Measurements from ENCODE around the gene LAPTM5.
A peak's percentile ranks its signal among the peaks of the same experiment; 100 is the strongest.

Gene LAPTM5

DNA sequence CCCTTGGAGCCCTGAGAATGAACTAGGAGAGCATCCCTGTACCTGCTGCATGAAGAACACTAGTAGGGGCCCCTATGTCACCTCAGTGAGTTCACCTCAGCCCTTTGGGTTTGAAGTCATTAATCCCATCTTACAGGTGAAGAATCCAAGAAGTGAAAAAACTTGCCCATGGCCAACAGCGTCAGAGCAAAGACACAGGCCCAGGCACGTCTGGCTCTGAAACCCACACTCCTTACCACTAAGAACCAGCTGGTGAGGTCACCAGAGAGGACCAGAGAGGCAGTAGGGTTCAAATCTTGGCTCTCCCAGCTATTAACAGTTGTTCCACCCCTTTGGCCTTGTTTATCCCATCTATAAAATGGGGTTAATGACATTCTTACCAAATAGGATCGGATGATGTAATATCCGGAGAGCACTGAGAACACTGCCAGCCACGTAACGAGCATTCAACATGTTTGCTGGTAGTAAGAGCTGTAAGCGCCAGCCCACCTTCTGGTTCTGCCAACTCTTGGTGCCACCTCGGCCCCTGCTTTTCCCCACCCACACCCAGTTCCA lies 43.0 kb downstream of the LAPTM5 start:
- no peak for DNase-seq (ENCODE audit: low spot score)

DNA sequence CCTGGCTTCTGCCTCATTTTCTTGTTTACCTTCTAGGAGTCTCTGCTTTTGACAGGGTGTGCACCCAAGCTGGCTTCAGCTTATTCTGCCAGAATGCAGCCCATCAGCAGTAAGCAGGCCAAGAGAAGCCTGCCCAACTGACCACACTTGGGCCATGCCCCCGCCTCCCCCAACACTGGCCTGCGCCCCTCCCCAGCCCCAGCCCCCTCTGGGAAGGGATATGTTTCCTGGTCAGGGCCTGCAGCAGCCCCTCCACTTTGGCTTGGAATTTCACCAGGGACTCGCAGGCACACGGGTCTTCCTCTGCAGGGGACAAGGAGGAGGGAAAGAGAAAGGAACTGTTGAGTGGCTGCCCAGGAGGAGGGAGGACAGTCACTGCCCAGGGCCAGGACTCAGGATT lies 43.5 kb downstream of the LAPTM5 start:
- no peak for DNase-seq (ENCODE audit: low spot score)

DNA sequence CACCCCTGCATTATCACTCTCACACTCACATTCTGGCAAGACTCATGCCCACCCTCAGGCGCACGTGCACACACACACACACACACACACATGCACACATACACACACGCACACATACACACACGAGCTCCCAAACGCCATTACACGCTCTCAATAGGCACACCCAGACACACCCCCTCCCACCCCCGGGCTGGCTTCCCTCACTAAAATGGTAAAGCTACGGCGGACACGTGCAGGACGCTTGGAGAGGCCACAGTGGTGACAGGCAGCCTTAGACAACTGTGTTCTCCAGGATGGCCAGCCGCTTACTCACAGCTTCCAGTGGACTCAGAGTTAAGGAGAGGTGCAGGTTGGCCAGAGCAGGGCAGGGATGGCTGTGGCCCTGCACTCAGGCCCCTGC lies 44.3 kb downstream of the LAPTM5 start:
- DNase-seq (ENCODE audit: low spot score): no peak

DNA sequence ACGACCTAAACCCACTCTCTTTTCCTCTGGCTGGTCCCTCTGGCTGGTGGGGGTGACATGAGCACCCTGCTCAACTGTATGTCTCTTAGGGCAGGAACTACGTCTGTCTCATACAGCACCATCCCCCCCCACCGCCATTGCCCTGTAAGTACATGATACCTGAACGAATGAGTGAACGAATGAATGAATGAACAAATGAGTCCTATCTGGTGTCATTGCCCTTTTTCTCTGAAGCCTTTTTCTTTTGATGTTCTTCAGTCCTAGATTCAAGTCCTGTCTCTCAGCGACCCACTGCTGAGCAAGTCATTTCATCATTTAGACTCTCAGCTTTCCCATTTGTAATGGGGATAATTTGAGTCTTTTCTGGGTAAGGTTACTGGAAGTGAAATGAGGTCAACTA lies 45.0 kb downstream of the LAPTM5 start:
- DNase-seq (ENCODE audit: low spot score): no peak

DNA sequence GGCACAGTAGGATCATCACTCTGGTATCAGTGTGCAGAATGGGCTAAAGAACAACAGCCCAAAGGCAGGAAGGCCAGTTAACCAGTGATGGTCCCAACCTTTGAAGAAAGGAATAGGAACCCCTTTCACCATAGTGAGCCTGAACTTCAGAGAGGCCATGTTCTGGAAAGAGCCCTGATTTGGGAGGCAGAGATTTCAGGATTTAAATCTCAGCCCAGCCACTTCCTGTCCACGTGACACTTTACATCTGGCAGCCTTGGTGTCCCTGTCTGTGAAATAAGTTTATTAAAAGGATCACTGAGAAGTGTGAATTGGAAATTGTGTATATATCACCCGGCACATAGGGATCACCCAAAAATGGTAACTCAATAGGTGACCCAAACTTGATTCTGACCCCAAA lies 47.2 kb downstream of the LAPTM5 start:
- no peak for DNase-seq (ENCODE audit: low spot score)

DNA sequence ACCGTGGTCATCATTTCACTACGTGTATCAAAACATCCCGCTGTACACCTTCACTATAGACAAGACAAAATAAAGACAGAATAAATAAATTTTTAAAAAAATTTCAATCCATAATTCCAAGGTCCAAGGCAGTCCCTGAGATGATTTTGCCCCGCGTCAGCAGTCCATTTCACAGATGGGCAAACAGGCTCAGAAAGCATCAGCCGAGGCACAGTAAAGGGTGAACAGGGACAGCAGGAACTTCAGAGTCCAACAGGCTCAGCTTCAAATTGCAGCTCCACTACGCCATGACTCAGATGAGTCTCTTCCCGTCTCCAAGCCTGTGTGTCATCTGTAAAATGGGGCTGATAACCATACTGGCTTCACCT lies 49.2 kb downstream of the LAPTM5 start:
- no peak for DNase-seq (ENCODE audit: low spot score)

DNA sequence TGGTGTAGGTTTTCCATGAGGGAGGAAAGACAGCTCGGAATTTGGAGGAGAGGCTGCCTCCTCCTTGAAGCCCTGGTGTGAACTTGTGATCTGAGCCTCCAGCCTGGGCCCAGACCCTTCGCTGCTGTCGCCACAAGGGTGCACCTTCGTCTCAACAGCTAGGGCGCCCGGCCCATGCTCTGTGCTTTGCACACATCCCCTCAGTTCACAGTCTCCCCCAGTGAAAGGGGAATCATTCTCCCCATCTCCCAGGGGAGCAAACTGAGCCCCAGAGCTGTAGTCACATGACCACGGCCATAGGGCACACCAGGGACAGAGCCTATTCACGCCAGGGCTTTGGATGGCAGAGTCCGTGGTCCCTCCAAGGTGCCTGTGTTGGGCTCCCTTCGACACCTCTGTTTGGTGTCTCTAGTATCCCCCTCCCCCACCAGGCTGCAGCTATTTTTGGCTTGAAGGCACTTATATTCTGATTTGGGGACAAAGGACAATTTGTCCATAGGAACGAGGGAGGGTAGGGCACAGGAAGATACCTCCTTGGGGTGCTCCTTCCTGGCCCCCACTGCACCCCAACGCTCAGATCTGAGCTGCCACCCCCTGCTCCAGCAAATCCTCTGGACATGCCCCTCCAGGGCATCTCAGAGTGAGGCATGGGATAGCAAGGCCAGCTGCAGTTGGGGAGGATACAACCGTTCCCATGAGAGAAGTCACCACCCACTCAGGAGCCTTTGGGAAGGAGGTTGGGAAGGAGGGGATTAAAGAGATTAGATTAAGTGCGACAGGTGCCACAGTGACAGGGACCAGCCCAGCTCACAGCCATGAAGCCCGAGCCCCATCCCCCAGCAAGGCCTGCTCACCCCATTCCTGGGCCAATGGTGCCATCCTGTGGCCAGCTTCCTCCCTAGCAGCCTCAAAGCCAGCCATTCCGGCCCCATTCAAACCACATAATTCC lies 49.9 kb downstream of the LAPTM5 start:
- DNase-seq (ENCODE audit: low spot score): peak; percentile 79

- DNase-seq (ENCODE audit: low spot score): no peak
These were observed 51.0 kb downstream of the LAPTM5 start for GRCh38 chr1:30706528-30706927.

- no peak for DNase-seq (ENCODE audit: low spot score)
These were observed 51.9 kb downstream of the LAPTM5 start for GRCh38 chr1:30705698-30706097.

DNA sequence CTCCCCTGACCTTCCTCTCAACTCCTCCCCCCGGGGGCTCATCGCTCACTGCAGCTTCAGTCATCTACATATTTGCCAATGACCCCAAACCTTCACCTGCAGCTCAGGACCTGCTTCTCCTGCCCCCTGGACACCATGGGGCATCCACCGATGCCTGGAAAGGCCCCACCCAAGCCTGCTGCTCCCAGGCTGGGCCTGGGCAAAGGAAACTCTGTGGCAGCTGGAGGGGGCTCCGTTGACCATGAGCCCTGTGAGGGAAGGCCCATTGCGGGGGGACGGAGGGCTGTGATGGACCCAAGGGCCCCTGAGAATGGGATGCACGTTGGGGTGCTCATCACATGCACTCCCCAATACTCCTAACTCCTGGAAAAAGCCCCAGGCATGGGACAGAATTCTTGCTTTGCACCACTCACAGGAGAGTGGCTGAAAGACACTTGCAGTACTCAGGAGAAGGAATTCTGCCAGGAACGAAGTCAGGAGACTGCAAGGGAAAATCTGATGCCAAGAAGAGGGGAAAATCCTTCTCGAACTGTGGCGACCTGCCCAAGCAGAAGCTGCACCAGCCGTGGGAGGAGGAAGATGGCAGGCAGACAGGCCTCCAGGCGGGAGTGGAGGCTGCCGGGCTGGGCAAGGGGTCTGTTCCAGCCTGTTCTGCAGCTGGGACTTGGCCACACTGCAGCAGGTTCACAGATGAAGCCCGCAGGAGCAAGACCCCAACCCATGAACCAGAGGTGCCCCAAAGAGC lies 52.6 kb downstream of the LAPTM5 start:
- DNase-seq (ENCODE audit: low spot score): no peak

DNA sequence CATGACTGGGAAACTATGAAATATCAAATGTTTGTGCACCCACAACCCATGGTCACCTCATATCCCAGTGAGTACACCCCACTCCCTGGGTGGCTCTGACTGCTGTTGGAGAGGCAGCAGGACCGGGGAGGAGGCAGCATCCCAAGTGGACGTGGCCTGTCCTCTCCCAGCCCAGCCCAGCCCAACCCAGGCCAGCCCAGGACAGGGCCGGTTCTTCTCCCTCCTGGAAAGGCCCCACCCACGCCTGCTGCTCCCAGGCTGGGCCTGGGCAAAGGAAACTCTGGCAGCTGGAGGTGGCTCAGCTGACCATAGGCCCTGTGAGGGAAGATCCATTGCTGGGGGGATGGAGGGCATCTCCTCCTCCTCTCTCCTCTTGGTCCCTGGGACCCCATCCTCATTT lies 53.3 kb downstream of the LAPTM5 start:
- DNase-seq (ENCODE audit: low spot score): no peak

GRCh38 chr1:30702823-30703222 lies 54.8 kb downstream of the LAPTM5 start:
- DNase-seq (ENCODE audit: low spot score): no peak

GRCh38 chr1:30701258-30701633 lies 56.3 kb downstream of the LAPTM5 start:
- no peak for DNase-seq (ENCODE audit: low spot score)

DNA sequence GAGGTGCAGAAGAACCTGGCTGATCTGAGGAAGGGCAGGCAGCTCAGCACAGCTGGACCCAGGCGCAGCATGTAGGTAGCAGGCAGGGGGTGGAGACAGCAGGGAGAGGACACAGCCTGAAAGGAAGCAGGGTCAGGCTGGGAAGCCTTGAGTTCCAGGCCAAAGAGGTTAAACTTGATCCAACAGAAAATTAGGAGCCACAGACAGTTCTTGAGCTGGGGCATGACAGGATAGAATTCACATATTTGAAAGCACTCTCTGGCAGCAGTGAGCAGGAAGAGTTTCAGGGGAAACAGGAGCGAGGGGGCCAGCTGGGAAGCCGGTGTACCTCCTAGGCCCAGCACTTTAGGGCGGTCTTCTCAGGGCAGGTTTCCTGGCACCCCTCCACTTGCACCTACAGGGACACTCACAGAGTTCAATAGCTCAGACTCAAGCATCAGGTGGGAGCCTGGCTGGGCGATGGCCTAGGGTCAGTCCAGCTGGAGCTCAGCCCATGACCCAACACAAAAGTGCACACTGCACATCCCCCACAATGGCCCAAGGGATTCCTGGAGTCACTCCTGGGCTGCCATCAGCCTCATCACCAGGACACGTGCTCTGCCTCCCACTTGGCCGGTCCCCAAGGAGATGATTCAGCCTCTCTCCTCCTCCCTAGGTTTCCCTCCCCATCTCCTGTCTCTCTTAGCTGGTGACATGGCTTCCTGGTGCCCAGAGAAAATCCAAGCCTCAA lies 56.9 kb downstream of the LAPTM5 start:
- DNase-seq (ENCODE audit: low spot score): no peak

GRCh38 chr1:30699762-30700161 lies 57.8 kb downstream of the LAPTM5 start:
- DNase-seq (ENCODE audit: low spot score): no peak

DNA sequence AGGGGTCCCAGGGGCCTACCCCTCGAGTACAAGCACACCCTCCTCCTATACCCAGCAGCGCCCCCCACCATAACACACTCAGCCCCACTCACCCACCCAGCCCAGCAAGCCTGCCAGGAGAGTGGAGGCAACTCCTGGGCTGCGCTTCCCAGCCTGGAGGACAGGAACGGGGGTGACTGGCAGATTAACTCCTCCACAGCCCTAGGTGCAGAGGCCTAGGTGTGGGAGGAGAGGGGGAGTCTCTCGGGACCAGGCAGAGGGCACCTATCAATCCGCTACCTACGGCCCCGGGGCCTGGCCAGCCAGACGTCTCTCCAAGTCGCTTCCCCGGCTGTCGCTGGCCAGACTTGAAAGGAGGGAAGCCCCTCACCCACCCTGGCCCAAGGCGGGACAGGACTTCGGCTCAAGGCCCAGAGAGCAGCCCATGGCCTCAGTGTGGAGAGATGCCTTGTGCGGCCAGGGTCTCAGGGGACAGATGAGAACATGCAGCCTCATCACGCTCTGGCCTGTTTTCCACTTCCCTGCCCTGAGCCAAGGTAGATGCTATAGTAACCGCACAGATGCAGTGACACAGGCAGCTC lies 59.1 kb downstream of the LAPTM5 start:
- no peak for DNase-seq (ENCODE audit: low spot score)

- DNase-seq (ENCODE audit: low spot score): no peak
These were observed 59.8 kb downstream of the LAPTM5 start for GRCh38 chr1:30697571-30698376.

DNA sequence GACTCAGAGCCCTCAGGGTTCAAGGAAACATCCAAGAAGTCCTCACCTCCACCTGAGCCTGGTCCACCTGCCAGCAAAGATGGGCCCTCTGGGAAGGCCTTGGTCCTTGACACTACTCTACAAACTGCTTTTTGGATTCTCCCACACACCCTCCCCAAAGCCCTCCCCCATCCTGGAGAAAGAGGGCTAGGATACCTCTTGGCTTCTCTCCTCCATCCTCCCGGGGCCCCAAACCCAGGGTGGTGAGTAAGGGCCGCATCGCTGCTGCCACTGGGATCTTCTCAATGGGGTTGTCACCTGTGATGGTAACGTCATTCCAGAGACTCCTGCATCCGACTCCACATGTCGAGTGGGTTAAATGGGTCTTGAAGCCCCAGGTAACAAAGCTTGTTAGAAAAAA lies 60.7 kb downstream of the LAPTM5 start:
- no peak for DNase-seq (ENCODE audit: low spot score)

GRCh38 chr1:30695439-30695841 lies 62.1 kb downstream of the LAPTM5 start:
- DNase-seq (ENCODE audit: low spot score): no peak

DNA sequence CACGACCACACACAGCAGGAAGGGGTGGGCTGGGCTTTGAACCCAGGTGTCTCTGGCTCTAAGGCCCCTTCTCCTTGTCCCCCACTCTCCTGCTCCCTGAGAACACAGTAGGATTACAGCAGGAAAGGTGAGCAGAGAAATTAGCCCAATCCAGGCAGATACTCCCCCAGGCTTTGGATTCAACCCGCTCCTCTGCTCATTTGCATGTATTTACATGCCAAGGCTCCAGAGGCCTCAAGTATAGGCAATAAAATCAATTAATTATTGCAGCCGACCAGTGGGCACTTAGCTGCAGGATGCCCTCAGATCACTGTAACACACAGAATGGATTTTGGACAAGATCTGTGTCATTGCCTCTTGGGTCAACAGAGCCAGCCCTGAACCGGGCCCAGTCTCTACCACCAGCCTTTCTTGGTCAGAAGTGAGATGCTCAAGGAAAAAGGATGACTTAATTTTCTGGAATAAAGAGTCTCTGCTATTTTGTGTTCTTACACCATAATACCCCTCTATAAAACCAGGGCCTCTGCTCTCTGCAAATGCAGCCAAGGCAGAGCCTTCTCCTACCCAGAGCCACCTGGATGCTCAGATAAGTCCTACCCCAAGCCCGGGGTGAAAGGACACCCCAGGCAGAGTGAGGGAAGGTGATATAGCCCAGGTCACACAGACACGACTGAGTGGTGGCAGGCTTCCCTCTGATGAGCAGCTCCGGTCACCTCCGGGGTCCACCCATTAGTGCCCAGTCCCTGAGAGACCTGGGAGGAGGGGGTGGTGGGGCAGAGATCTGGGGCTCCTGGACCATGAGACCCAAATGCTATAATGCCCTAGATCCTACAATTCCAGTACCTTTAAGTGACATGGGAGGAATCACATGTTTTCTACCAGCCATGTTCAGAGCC lies 63.0 kb downstream of the LAPTM5 start:
- DNase-seq (ENCODE audit: low spot score): no peak

All from pons (tissue), 1 donor.